A549 (cell line): ENCODE data around the gene TMEM203.

ENCODE experiments used
- EHF ChIP-seq: fragments of 250-450 bp; sonication (Bioruptor Pico); IDR thresholded peaks from 2 replicates; pipeline ENCODE4 v1.5.0; 2020; ENCODE audit warnings: mild to moderate bottlenecking
- TF ChIP-seq, protein P1 (sequence below): IDR thresholded peaks from 2 replicates; pipeline ENCODE4 v1.6.1; 2012; ENCODE audit warnings: low read depth, borderline replicate concordance

DNA sequence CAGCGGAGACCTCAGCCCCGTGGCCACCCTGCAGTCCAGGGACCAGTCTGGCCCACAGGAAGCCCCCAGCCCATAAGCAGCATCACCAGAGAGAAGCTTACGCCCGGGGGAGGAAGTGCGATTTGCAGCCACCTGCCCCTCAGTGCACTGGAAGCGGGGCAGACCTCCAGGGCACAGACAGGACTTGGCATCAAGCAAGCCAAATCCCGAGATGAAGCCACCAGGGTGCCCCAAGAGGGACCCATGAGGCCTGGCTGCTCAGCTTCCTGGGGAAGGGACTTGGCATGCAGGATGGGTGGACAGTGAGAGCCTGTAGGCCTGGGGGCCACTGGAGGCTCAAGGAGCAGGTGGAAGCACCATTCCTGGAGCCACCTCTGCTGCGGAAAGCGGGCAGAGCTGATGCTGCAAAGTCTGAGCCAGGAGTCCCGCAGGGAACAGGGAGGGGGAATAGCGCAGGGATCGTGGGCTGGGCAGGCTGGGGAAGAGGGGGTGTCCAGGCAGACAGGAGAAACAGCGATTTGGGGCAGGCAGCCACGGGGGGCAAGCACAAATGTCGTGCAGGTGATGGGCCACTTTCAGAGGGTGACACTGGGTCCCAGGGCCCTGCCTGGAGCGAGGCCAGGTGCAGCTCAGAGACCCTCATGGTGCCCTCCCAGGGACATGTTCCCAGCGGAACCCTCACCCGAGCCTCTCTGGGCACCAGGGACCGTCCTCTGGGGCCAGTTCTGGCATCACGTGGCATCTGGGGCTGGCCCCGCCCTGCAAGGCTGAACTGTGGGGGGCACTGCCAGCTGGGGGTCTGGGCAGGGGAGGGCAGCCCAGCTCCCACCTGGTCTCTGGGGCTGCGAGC, 38.8 kb downstream of the TMEM203 start:
- TF ChIP-seq EHF (CRISPR knock-in tag): no peak
- TF ChIP-seq, protein P1, sequence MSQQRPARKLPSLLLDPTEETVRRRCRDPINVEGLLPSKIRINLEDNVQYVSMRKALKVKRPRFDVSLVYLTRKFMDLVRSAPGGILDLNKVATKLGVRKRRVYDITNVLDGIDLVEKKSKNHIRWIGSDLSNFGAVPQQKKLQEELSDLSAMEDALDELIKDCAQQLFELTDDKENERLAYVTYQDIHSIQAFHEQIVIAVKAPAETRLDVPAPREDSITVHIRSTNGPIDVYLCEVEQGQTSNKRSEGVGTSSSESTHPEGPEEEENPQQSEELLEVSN: no peak
